NCI-H1930 (cell line): ENCODE data around the gene BTN3A1.

Experiments
- DNase-seq, 2 experiments: peaks; one replicate each; lab custom pipeline; 2025; lab: John Stamatoyannopoulos, UW

BTN3A1 gene

DNA sequence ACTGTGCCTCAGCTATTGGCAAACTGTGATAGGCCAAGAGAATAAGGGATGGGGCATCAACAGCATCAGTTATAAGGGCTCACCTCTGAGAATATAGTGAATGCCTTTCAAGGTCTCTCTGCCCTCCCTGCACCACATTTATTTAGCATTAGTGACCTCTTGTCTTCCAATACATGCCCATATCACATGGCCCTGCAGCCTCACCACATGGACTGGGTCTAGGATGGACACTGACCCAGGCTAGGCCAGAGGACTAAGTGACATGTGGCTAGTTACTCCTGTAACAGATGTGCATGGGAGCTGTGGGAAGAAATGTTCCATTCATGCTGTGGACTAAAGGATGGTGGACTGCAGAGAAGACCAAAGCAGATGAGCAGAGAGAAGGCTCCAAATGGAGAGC is 22.3 kb upstream of the BTN3A1 start:
- DNase-seq: no peak

DNA sequence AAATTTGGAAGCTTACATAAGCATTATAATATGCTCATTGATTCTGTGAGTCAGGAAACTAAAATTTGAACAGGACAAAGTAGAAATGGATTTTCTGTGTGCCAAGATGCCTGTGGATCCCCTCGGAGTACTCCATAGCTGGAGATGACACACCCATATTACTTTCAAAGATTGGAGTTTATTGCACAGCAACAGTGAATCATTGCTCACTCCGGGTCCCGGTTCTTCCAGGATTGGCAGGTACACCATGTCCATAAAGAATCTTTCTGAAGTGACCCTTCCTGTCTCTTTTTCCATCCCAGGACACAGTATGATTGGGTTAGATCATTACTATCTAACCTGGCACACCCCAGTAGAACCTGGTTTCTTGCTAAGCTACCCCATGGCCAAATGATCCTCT is 21.8 kb upstream of the BTN3A1 start:
- no peak for DNase-seq

DNA sequence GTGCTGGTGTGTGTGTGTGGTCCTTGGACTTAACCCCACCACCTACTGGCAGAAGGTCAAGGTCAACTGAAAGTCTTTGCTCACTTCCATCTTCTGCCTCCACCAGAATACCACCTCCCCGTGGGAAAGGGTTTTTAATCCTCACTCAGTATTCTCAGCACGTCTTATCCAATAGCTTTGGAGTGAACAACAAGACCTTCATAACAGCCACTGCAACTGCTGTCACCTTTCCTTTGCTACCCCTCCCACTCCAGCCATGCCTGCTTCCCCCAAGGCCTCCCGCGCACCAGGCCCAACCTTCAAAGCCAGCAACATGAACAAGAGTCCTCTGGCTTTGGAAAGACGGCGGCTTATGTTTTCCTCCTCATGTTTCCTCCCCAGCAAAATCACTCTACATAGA is 20.0 kb upstream of the BTN3A1 start:
- DNase-seq: no peak

DNA sequence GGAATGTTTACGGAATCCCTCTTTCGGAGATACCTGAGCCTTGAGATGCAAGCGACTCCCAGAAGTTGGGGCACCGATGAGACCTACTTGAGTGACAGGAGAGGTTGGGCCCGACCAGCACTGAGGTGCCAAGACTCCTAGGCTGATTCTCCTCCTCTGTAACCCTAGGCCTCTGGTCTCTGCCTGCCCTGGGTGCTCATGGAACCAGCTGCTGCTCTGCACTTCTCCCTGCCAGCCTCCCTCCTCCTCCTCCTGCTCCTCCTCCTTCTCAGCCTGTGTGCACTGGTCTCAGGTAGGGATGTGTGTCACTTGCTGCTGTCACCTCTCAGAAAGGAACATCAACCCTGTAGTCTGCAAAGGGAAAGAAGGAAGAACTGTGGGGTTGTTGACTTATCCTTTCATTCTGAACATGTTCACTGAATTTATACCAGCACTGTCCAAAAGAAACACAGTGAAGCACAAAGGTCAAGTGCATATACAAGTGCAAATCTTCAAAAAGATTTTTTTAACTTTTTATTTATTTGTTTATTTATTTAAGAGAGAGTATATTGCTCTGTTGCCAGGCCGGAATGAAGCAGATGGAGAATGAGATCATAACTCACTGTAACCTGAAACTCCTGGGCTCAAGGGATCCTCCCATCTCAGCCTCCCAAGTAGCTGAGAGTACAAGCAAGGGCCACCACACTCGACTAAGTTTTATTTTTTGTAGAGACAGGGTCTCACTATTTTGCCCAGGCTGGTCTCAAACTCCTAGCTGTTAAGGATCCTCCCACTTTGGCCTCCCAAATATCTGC is 18.3 kb upstream of the BTN3A1 start:
- DNase-seq: no peak

DNA sequence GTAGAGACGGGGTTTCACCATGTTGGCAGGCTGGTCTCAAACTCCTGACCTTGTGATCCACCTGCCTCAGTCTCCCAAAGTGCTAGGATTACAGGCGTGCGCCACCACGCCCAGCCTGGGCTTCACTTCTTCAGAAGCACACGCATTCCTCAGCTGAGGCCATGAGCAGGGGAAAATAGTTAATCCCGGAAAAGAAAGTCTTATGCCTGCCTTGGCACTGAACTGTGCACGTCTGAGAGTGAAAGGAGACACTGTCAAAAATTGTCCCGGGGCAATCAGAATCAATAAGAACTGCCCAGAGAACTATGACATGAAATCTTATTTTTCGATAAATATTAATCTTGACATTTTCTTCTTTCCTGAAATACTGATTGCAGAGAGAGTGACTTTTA is 16.3 kb upstream of the BTN3A1 start:
- DNase-seq: no peak

DNA sequence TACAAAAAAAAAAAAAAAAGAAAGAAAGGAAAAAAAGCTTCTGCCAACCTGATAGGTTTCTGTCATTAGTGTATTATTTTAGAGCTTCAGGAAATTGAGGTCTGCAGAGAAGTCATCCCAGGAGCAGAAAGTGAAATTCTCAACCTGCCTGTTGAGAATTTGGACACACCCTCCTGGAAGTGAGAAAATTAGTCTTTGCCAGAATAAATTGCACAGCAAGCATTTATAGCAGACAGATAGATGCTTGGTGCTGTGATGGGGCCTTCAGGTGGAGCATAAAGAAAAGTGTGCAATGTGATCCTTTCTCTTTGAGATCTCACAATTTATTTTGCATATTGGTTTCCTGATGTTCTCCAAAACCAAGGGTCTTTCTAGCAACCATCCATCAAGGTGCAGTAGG is 14.5 kb upstream of the BTN3A1 start:
- DNase-seq: no peak

DNA sequence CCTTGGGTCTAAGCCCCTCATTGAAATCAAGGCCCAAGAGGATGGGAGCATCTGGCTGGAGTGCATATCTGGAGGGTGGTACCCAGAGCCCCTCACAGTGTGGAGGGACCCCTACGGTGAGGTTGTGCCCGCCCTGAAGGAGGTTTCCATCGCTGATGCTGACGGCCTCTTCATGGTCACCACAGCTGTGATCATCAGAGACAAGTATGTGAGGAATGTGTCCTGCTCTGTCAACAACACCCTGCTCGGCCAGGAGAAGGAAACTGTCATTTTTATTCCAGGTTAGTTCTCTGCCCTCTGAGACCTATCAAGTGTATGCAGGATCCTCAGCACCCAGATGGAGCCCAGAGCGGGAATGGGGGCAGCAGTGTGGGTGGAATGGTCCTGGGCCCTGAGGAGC is 14.1 kb upstream of the BTN3A1 start:
- no peak for DNase-seq

DNA sequence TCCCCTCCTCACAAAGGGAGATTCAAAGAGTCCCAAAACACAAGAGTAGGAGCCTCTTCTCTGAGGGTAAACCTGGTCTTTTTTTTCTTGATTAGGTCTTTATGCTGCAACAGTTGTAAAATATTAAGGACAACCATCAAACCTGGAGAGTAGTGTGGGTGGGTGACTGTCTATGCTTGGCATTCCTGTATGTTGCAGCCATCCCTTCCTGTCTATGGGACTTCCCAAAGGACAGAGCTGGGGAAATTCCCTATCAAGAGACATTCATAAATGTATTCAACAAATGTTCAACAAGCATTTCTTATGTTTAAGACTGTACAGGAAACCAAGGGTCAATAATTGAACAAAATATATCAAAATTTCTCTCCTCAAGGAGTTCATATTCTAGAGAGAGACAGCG is 13.6 kb upstream of the BTN3A1 start:
- DNase-seq: no peak

DNA sequence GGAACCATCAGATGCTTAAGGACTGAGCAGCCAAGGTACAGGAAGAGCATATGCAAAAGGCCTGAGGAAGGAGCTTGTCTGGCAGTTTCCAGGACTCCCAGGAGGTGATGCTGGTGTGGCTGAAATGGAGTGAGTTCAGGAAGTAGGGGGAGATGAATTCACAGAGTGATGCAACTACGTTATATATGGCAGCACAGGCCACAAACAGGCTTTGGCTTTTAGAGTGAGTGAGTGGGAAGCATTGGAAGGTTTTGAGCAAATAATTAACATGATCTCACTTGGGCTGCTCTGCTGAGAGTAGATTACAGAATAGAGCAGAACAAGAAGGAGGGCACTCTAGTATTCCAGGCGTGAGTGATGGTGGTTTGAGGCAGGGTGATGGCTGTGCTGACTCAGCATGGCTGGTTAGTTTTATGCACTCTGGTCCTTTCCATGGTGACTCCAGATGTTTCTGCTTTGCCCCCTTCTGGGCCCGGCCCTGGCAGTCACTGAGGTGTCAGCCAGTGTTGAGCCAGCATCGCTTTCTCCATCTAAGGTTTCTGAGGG is 12.7 kb upstream of the BTN3A1 start:
- DNase-seq: no peak

DNA sequence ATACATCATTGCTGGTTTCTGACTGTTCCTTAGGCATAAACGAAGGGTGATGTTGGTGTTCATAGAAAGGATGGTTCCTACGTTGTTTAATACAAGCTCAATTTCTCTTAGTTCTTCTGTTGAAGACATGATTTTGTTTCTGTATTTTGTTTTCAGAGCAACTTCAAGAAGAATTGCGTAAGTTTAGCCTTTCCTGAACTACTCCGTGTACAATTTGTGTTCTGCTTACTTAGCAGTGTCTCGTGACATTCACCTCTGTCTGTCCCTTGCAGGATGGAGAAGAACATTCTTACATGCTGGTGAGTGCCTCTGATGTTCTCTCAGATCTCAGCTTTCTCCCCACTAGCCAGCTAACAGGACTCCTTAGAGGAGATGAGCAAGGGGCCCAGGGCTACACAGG is 11.5 kb upstream of the BTN3A1 start:
- DNase-seq: no peak

DNA sequence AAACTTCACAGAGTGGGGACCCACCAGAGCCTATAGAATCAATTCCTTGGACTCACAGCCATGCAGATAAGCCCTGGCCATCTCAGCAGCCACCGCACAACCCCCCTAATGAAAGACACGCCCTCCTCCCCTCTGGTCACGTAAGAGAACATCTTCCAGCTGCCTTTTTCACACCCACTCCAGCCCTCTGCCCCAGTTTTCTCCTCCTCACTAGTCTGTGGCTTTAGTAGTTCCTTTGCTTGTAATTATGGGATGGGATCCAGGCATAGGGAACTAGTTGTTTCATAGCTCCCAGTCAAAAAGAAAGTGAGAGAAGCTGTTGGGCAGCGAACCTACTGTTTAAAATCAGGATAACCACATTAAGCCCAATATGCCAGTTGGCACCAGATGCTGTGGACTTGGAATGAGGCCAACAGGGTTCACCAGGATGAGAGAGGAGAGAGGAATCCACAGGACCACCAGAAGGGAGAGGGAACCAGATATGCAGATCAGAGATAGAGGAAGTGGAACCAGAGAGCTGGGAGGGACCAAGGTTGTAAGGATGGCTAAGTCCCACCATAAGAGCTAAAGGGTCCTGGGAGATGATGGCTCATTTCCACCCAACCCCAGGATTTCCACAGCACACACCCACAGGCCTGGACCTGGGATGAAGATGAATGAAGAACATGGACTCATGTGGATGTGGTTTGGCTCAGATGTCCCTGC is 9.0 kb upstream of the BTN3A1 start:
- DNase-seq: no peak

DNA sequence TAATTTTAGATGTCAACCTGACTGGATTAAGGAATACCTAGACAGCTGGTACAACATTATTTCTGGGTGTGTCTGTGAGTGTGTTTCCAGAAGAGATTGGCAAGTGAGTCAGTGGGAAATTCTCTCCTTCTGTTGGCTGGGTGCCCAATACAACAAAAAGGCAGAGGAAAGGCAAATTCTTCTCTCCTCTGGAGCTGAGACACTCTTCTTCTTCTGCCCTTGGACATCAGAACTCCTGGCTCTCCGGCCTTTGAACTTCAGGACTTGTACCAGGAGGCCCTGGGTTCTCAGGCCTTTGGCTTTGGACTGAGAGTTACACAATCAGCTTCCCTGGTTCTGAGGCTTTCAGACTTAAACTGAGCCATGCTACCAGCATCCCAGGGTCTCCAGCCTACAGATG is 7.8 kb upstream of the BTN3A1 start:
- DNase-seq: no peak

DNA sequence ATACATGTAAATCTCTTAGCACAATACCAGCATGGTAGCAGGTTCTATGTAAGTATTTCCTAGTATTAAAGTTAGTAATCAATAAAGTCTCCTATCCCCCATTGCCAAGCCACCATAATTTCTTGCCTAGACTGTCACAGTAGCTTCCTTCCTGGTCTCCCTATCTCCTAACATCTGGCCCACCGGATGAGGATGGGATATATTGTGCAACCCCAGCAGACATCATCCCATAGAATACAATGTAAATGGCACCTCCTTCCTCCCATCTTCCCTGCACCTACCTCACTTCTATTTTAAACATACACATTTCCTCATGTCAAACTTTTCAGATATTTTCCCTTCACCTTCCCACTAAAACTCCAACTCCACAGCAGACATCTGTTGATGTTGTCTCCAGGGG is 3.5 kb upstream of the BTN3A1 start:
- no peak for DNase-seq

DNA sequence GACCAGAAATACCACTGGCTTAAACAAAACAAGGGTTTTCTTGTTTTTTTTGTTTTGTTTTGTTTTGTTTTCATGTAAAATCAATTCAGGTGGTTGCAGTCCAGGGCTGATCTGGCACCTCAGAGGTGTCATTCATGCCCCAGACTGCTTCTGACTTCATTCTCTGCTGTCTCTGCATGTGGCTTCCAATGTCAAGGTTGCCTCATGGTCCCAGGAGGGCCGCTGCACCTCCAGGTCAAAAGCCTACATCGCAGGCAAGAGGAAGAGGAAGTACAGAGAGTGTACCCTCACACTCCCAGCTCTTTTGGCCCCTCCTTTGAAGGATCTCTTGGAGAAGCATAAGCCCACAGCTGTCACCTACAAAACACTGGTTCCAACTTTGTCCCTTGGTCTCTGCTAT is 1.4 kb upstream of the BTN3A1 start:
- no peak for DNase-seq

DNA sequence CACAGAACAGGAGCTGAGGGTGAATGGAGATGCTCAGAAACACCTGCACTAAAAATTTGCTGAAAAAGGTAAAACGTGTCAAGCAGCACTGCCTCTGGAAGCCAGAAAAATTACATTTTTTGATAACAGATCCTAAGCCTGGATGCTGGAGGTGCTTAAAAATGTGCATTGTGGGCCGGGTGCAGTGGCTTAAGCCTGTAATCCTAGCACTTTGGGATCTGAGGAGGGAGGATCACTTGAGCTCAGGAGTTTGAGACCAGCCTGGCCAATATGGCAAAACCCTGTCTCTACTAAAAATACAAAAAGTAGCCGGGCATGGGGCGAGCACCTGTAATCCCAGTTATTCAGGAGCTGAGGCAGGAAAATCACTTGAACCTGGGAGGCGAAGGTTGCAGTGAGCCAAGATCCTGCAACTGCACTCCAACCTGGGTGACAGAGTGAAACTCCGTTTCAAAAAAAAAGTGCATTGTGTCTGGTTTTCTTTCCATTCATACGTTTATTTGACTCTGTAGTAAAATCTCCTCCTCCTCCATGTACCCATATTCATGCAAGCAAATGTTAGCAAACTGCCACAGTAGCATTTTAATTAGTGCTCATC is 587 bp upstream of the BTN3A1 start:
- DNase-seq: no peak

DNA sequence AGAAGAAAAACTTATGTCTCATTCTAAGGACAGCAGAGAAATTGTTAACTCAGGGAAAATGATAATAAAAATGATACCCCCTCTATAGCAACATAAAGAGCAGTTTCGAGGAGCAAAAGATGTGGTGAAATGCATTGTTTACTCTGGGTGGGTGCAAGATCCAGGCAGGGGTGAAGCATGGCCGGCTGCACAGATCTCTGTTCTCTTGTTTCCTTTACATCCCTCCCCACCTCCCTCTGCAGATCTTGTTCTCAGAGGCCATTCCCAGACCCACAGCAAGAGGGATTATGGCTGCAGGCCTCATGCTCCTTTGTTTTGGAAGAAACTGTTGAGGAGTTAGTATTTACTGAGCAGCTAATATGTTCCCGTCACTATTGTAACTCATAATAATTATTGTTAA is 1.8 kb downstream of the BTN3A1 start:
- no peak for DNase-seq

DNA sequence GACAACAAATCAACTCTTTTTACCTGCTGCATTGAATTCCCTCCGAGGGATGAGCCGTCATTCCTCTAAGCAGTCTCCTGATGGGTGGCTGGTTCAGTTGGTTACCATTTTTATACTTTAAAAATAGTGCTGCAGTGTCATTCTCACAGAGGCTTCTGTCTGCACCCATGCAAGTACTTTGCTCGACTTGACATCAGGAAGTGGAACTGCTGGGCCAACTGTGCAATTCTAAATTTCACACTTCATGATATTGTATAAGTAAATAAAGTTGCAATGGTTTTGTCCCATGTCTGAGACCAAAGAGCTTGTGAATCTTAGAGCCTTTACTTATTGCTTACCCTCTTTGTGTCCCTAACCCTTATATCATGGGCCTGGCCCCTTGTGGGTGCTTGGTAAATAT is 2.5 kb downstream of the BTN3A1 start:
- no peak for DNase-seq

DNA sequence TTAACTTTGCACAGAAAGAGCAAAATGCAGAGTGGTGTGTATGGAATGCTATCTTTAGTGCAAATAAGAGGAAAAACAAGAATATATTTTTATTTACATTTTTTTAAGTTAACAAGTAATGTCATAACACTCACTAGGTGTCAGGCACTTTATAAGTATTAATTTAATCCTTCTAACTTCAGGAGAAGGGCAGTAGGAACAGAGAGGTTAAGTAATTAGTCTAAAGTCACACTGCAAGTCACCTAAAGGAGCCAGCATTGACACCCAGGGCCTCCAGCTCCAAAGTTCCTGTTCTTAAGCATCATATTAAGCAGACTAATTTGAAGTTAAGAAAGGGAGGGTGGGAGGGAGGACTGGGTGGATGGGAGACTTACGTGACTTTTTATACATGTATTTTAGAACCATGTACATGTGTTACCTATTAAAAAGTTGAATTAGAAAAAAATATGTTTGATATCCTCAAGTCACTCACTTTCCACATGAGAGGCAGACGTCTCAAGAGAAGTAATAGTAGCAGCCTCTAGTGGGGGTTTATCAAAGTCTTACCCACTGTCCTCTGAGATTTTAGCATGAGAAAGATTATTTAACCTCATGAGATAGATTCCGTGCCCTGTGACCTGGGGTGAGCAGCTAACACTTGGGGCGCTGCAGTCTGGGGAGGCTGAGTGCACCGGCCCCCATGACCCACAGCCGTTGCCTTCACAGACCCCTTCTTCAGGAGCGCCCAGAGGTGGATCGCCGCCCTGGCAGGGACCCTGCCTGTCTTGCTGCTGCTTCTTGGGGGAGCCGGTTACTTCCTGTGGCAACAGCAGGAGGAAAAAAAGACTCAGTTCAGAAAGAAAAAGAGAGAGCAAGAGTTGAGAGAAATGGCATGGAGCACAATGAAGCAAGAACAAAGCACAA is 7.0 kb downstream of the BTN3A1 start:
- no peak for DNase-seq

DNA sequence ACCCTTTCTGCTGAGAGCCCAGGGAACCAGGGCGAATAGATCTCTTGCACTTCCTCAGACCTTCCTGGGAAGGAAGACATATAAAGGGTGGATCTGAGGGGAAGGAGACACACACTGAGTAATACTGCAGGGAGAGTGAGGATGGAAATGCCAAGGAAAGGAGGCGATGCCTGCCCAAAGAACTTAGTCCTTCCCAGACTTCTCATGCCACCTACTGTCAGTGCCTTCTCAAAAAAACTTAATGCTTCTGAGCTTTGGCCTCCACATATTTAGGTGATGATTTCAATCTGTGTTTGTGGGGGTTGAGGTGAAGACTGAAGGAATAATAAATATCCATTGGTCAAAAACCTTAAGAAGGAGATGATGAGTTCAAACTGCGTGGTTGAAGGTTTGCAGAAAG is 9.7 kb downstream of the BTN3A1 start:
- no peak for DNase-seq

DNA sequence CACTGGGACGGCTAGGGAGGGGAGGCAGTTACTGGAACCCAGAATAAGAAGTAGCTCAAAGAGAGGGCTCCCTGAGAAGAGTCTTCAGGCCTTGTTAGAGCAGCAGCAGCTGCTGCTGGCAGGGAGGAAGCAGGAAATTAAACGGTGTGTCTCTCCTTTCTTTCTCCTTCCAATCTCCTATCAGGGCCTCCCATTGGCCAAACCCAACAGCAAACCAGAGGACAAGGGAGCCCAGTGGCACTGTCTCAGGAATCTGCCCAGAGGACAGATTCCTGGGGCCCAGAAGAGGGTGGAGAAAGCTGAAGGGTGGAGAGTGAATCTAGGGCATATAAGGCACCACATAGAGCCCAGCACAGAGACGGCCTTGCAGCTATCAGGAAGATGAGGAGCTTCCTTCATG is 10.2 kb downstream of the BTN3A1 start:
- no peak for DNase-seq

DNA sequence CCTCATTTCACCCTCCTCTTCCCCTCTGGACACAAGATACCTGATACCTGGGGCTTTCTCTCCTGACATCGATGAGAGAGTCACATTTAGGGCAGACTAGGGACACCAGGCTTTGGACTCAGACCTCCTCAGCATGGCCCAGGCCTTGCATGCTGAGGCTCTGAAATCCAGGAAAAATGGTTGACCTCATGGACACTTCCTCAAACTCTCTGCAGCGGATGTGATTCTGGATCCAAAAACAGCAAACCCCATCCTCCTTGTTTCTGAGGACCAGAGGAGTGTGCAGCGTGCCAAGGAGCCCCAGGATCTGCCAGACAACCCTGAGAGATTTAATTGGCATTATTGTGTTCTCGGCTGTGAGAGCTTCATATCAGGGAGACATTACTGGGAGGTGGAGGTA is 10.9 kb downstream of the BTN3A1 start:
- DNase-seq: no peak

DNA sequence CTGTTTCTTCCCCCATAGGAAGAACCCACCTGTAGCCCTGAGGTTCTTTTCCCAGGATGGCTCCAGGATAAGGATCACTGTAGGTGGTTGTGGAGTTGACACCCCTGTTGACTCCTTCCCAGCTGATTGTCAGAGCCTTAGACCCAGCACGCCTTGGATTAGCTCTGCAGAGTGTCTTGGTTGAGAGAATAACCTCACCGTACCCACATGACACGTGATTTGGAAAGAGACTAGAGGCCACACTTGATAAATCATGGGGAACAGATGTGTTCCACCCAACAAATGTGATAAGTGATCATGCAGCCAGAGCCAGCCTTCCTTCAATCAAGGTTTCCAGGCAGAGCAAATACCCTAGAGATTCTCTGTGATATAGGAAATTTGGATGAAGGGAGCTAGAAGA is 12.2 kb downstream of the BTN3A1 start:
- DNase-seq: no peak
